ENCODE measurements around the gene NLRP1.

NLRP1 gene

GRCh38 chr17:5584383-5585286, at the start of gene NLRP1:
Gene NLRP1, minus strand, starts transcription at chr17:5584509. Its CDS starts 552 bp downstream, at chr17:5583957.
- Histone ChIP-seq H3K4me1 (ENCODE audit: control insufficient read depth, insufficient read depth, low read length) (peaks cover 22% of the 10 kb centered on the region), H3K36me3 (ENCODE audit: control insufficient read depth, insufficient read depth, low read length) (no peaks in the 10 kb centered on the region), H3K9ac (ENCODE audit: low read length) (peak within 1 kb of the TSS; percentile 74), H3K27me3 (ENCODE audit: control insufficient read depth, insufficient read depth, low read length) (no peaks in the 10 kb centered on the region), H3K4me3 (ENCODE audit: low read length) (no peak within 1 kb of the TSS), H3K9me3 (ENCODE audit: control insufficient read depth, low read length) (no peaks in the 10 kb centered on the region)

- Histone ChIP-seq H3K36me3 (ENCODE audit: control insufficient read depth, insufficient read depth, low read length) (no peaks in the 10 kb centered on the region), H3K27me3 (ENCODE audit: control insufficient read depth, insufficient read depth, low read length) (no peaks in the 10 kb centered on the region)
Measured at GRCh38 chr17:5631958-5632590, 47.8 kb upstream of the NLRP1 start.

GRCh38 chr17:5630434-5630833, 46.1 kb upstream of the NLRP1 start:
- H3K4me3 ChIP-seq (ENCODE audit: low read length) = no peak overlapping the region
- H3K9ac ChIP-seq (ENCODE audit: low read length) = no peak overlapping the region
- H3K27me3 ChIP-seq (ENCODE audit: control insufficient read depth, insufficient read depth, low read length) = no peaks in the 10 kb centered on the region
- no peaks in the 10 kb centered on the region for H3K9me3 ChIP-seq (ENCODE audit: control insufficient read depth, low read length)
- H3K36me3 ChIP-seq (ENCODE audit: control insufficient read depth, insufficient read depth, low read length) = no peaks in the 10 kb centered on the region
- no peaks in the 10 kb centered on the region for H3K4me1 ChIP-seq (ENCODE audit: control insufficient read depth, insufficient read depth, low read length)

More at GRCh38 chr17:5631958-5632590, 47.8 kb upstream of the NLRP1 start:
- H3K4me1 ChIP-seq (ENCODE audit: control insufficient read depth, insufficient read depth, low read length) = no peaks in the 10 kb centered on the region
- H3K4me3 ChIP-seq (ENCODE audit: low read length) = no peak overlapping the region
- H3K9ac ChIP-seq (ENCODE audit: low read length) = no peak overlapping the region
- no peaks in the 10 kb centered on the region for H3K9me3 ChIP-seq (ENCODE audit: control insufficient read depth, low read length)

GRCh38 chr17:5629128-5629527, 44.8 kb upstream of the NLRP1 start:
- no peaks in the 10 kb centered on the region for H3K4me1 ChIP-seq (ENCODE audit: control insufficient read depth, insufficient read depth, low read length)
- H3K36me3 ChIP-seq (ENCODE audit: control insufficient read depth, insufficient read depth, low read length) = no peaks in the 10 kb centered on the region
- no peaks in the 10 kb centered on the region for H3K9me3 ChIP-seq (ENCODE audit: control insufficient read depth, low read length)
- no peaks in the 10 kb centered on the region for H3K27me3 ChIP-seq (ENCODE audit: control insufficient read depth, insufficient read depth, low read length)
- H3K4me3 ChIP-seq (ENCODE audit: low read length) = no peak overlapping the region
- H3K9ac ChIP-seq (ENCODE audit: low read length) = no peak overlapping the region

- H3K36me3 ChIP-seq (ENCODE audit: control insufficient read depth, insufficient read depth, low read length) = no peaks in the 10 kb centered on the region
- no peaks in the 10 kb centered on the region for H3K9me3 ChIP-seq (ENCODE audit: control insufficient read depth, low read length)
- no peak overlapping the region for H3K4me3 ChIP-seq (ENCODE audit: low read length)
- no peaks in the 10 kb centered on the region for H3K4me1 ChIP-seq (ENCODE audit: control insufficient read depth, insufficient read depth, low read length)
- H3K27me3 ChIP-seq (ENCODE audit: control insufficient read depth, insufficient read depth, low read length) = no peaks in the 10 kb centered on the region
- H3K9ac ChIP-seq (ENCODE audit: low read length) = no peak overlapping the region
Measured at GRCh38 chr17:5628262-5628661, 44.0 kb upstream of the NLRP1 start.

- H3K4me1 ChIP-seq (ENCODE audit: control insufficient read depth, insufficient read depth, low read length) = no peaks in the 10 kb centered on the region
- H3K9ac ChIP-seq (ENCODE audit: low read length) = no peak overlapping the region
- H3K27me3 ChIP-seq (ENCODE audit: control insufficient read depth, insufficient read depth, low read length) = no peaks in the 10 kb centered on the region
- no peaks in the 10 kb centered on the region for H3K9me3 ChIP-seq (ENCODE audit: control insufficient read depth, low read length)
- no peak overlapping the region for H3K4me3 ChIP-seq (ENCODE audit: low read length)
- no peaks in the 10 kb centered on the region for H3K36me3 ChIP-seq (ENCODE audit: control insufficient read depth, insufficient read depth, low read length)
Measured at GRCh38 chr17:5624211-5624610, 39.9 kb upstream of the NLRP1 start.

- Histone ChIP-seq H3K9ac (ENCODE audit: low read length) (no peak overlapping the region), H3K27me3 (ENCODE audit: control insufficient read depth, insufficient read depth, low read length) (no peaks in the 10 kb centered on the region), H3K36me3 (ENCODE audit: control insufficient read depth, insufficient read depth, low read length) (no peaks in the 10 kb centered on the region), H3K4me3 (ENCODE audit: low read length) (no peak overlapping the region), H3K4me1 (ENCODE audit: control insufficient read depth, insufficient read depth, low read length) (no peaks in the 10 kb centered on the region), H3K9me3 (ENCODE audit: control insufficient read depth, low read length) (no peaks in the 10 kb centered on the region)
Measured at GRCh38 chr17:5621729-5622128, 37.4 kb upstream of the NLRP1 start.

- no peak overlapping the region for H3K4me3 ChIP-seq (ENCODE audit: low read length)
- H3K9me3 ChIP-seq (ENCODE audit: control insufficient read depth, low read length) = no peaks in the 10 kb centered on the region
- H3K27me3 ChIP-seq (ENCODE audit: control insufficient read depth, insufficient read depth, low read length) = no peaks in the 10 kb centered on the region
- H3K9ac ChIP-seq (ENCODE audit: low read length) = no peak overlapping the region
- no peaks in the 10 kb centered on the region for H3K36me3 ChIP-seq (ENCODE audit: control insufficient read depth, insufficient read depth, low read length)
- H3K4me1 ChIP-seq (ENCODE audit: control insufficient read depth, insufficient read depth, low read length) = no peaks in the 10 kb centered on the region
Measured at GRCh38 chr17:5621026-5621425, 36.7 kb upstream of the NLRP1 start.

GRCh38 chr17:5619088-5619740, 34.9 kb upstream of the NLRP1 start:
- Histone ChIP-seq H3K4me1 (ENCODE audit: control insufficient read depth, insufficient read depth, low read length) (no peaks in the 10 kb centered on the region), H3K36me3 (ENCODE audit: control insufficient read depth, insufficient read depth, low read length) (no peaks in the 10 kb centered on the region), H3K4me3 (ENCODE audit: low read length) (no peak overlapping the region), H3K27me3 (ENCODE audit: control insufficient read depth, insufficient read depth, low read length) (no peaks in the 10 kb centered on the region), H3K9me3 (ENCODE audit: control insufficient read depth, low read length) (no peaks in the 10 kb centered on the region), H3K9ac (ENCODE audit: low read length) (no peak overlapping the region)

GRCh38 chr17:5618476-5618875, 34.2 kb upstream of the NLRP1 start:
- H3K36me3 ChIP-seq (ENCODE audit: control insufficient read depth, insufficient read depth, low read length) = no peaks in the 10 kb centered on the region
- no peaks in the 10 kb centered on the region for H3K27me3 ChIP-seq (ENCODE audit: control insufficient read depth, insufficient read depth, low read length)
- no peaks in the 10 kb centered on the region for H3K9me3 ChIP-seq (ENCODE audit: control insufficient read depth, low read length)
- no peak overlapping the region for H3K9ac ChIP-seq (ENCODE audit: low read length)
- no peaks in the 10 kb centered on the region for H3K4me1 ChIP-seq (ENCODE audit: control insufficient read depth, insufficient read depth, low read length)
- H3K4me3 ChIP-seq (ENCODE audit: low read length) = no peak overlapping the region

- no peaks in the 10 kb centered on the region for H3K36me3 ChIP-seq (ENCODE audit: control insufficient read depth, insufficient read depth, low read length)
- H3K4me1 ChIP-seq (ENCODE audit: control insufficient read depth, insufficient read depth, low read length) = no peaks in the 10 kb centered on the region
- H3K9ac ChIP-seq (ENCODE audit: low read length) = no peak overlapping the region
- no peaks in the 10 kb centered on the region for H3K9me3 ChIP-seq (ENCODE audit: control insufficient read depth, low read length)
- no peaks in the 10 kb centered on the region for H3K27me3 ChIP-seq (ENCODE audit: control insufficient read depth, insufficient read depth, low read length)
- no peak overlapping the region for H3K4me3 ChIP-seq (ENCODE audit: low read length)
Measured at GRCh38 chr17:5615476-5615875, 31.2 kb upstream of the NLRP1 start.

- Histone ChIP-seq H3K9ac (ENCODE audit: low read length) (no peak overlapping the region), H3K4me3 (ENCODE audit: low read length) (no peak overlapping the region), H3K9me3 (ENCODE audit: control insufficient read depth, low read length) (no peaks in the 10 kb centered on the region), H3K4me1 (ENCODE audit: control insufficient read depth, insufficient read depth, low read length) (no peaks in the 10 kb centered on the region), H3K36me3 (ENCODE audit: control insufficient read depth, insufficient read depth, low read length) (no peaks in the 10 kb centered on the region), H3K27me3 (ENCODE audit: control insufficient read depth, insufficient read depth, low read length) (no peaks in the 10 kb centered on the region)
Measured at GRCh38 chr17:5610956-5611355, 26.6 kb upstream of the NLRP1 start.
